Measurements from ENCODE around the gene EXOC3.

- 0 out of 2 replicates have a peak, but pooled peaks have one; percentile 61 for TF ChIP-seq POLR2AphosphoS5 (IDR thresholded peaks at IDR 0.05; ENCODE audit: low read depth, low read length)
- TF ChIP-seq POLR2A (IDR thresholded peaks at IDR 0.05; ENCODE audit: low read depth, low read length), result peak; percentile 80; the same call in 1 of the 2 replicates
- TF ChIP-seq TAF1 (IDR thresholded peaks at IDR 0.05; ENCODE audit: borderline replicate concordance, low read depth, low read length), result peak; percentile 50; the same call in 1 of the 2 replicates
These were observed at the start of gene EXOC3 for GRCh38 chr5:442335-443238.
